ENCODE data around the gene CIZ1.
"Not testable (repeated sequence)": the region's sequence is repeated elsewhere in the genome, so short reads cannot be mapped to it uniquely, and the experiment has no call there.

Gene CIZ1, protein sequence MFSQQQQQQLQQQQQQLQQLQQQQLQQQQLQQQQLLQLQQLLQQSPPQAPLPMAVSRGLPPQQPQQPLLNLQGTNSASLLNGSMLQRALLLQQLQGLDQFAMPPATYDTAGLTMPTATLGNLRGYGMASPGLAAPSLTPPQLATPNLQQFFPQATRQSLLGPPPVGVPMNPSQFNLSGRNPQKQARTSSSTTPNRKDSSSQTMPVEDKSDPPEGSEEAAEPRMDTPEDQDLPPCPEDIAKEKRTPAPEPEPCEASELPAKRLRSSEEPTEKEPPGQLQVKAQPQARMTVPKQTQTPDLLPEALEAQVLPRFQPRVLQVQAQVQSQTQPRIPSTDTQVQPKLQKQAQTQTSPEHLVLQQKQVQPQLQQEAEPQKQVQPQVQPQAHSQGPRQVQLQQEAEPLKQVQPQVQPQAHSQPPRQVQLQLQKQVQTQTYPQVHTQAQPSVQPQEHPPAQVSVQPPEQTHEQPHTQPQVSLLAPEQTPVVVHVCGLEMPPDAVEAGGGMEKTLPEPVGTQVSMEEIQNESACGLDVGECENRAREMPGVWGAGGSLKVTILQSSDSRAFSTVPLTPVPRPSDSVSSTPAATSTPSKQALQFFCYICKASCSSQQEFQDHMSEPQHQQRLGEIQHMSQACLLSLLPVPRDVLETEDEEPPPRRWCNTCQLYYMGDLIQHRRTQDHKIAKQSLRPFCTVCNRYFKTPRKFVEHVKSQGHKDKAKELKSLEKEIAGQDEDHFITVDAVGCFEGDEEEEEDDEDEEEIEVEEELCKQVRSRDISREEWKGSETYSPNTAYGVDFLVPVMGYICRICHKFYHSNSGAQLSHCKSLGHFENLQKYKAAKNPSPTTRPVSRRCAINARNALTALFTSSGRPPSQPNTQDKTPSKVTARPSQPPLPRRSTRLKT

DNA sequence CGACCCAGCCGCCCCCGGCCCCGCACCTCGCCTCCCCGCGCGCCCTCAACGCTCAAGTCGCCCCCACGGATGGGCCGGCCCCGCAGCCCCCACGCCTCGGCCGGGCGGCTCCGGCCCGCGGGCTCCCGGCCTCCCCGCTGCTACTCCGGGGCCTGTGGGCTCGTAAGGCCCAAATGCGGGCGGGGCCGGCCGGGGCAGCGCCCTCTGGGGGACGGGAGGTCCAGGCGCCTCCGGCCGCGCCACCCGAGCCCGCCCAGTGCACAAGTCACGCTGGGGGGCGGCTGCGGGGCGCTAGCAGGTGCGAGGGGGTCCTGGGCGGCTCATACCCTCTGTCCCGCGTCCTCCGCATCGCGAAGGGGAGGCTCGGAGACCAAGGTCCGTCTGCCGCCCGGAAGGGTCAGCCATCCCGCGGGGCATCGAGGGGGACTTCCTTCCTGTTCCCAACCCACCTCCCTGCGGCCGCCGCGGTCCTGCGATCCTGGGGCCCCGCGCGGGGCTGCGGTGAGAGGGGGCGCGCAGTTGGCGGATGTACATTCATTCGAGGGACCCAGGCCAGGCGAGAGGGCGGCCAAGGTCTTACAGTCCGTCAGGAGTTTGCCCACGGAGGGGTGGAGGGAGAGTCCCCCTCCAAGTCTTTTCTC lies at the start of gene CIZ1:
CIZ1 (minus strand) TSS at position 167 of the 641 bp plus-strand sequence. CDS start 715 bp downstream, outside the sequence.
- DNase-seq (ENCODE audit: extremely low read depth, low read depth), result no peak
- H3K4me3 ChIP-seq (replicated peaks; ENCODE audit: low read depth, low read length), result peak within 1 kb of the TSS; percentile 64
- TF ChIP-seq, protein P1, sequence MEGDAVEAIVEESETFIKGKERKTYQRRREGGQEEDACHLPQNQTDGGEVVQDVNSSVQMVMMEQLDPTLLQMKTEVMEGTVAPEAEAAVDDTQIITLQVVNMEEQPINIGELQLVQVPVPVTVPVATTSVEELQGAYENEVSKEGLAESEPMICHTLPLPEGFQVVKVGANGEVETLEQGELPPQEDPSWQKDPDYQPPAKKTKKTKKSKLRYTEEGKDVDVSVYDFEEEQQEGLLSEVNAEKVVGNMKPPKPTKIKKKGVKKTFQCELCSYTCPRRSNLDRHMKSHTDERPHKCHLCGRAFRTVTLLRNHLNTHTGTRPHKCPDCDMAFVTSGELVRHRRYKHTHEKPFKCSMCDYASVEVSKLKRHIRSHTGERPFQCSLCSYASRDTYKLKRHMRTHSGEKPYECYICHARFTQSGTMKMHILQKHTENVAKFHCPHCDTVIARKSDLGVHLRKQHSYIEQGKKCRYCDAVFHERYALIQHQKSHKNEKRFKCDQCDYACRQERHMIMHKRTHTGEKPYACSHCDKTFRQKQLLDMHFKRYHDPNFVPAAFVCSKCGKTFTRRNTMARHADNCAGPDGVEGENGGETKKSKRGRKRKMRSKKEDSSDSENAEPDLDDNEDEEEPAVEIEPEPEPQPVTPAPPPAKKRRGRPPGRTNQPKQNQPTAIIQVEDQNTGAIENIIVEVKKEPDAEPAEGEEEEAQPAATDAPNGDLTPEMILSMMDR (IDR thresholded peaks at IDR 0.05; ENCODE audit: low read depth, low read length, missing control alignments), result peak; percentile 71

DNA sequence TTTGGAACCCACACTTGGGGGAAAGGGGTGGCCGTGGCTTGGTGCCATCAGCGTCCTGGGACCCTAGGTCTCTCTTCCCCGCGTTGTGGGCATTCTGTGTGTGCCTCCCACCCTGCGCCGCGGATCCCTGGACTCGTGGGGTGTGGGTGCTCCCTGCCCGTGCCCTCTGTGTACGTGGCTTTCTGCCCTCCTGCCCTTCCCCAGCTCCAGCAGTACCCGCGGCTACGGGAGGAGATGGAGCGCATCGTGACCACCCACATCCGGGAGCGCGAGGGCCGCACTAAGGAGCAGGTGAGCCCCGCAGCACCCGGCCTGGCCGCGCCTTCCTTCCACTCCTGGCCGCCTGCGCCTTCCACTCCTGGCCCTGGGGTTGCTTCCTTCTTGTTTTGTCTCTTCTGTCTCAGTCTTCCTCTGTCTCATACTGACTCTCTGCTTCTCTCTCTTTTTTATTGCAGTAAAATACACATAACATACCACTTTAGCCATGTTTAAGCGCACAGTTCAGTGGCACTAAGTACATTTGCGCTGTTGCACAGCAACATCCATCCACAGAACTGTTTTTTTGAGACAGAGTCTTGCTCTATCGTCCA lies 42.5 kb upstream of the CIZ1 start:
- no peak for DNase-seq (ENCODE audit: extremely low read depth, low read depth)
- no peak overlapping the region for H3K4me3 ChIP-seq (replicated peaks; ENCODE audit: low read depth, low read length)

DNA sequence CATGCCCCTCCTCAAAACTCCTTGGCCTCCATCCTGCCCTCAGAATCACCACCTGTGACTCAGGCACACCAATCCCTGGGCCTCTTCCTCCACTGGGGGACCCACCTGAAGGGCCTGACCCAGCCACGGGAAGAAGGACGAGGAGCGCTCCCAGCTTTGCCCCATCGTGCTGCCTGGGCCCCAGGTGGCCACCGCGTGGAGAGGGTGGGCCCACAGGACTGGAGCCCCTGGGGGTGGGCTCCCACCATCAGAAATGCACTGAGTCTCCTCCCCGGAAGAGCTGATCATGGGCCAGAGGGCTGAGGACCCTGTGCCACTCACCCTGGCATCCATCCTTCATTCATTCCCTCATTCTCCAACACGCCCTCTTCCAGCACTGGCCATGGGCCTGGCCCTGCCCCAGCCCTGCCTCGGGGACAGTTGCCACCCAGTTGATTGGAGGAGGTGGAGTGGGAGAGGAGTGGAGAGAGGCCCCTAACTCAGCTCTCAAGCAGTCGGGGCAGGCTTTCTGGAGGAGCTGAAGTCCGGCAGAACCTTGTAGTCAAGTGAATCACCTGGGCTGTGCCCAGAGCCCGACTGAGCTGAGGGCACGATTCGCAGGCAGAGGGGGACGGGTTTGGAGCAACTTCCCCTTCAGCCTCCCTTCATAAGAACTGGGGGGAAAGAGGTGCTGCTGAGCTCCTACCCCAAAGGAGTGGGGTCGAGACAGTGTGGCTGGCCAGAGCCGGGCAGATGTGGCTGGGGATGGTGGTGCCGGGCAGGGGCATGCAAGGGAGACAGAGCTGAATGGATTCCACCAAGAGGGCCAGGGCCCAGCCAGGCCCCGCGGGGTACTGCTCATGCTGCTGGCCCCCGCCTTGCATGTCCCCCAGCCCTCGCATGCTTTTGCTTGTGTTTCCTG lies 41.4 kb upstream of the CIZ1 start:
- no peak for DNase-seq (ENCODE audit: extremely low read depth, low read depth)
- H3K4me3 ChIP-seq (replicated peaks; ENCODE audit: low read depth, low read length), result no peak overlapping the region
- TF ChIP-seq, protein P1 (IDR thresholded peaks at IDR 0.05; ENCODE audit: low read depth, low read length, missing control alignments), result no peak

More for the DNA sequence above, 42.5 kb upstream of the CIZ1 start:
- TF ChIP-seq, protein P1 (IDR thresholded peaks at IDR 0.05; ENCODE audit: low read depth, low read length, missing control alignments), result no peak

DNA sequence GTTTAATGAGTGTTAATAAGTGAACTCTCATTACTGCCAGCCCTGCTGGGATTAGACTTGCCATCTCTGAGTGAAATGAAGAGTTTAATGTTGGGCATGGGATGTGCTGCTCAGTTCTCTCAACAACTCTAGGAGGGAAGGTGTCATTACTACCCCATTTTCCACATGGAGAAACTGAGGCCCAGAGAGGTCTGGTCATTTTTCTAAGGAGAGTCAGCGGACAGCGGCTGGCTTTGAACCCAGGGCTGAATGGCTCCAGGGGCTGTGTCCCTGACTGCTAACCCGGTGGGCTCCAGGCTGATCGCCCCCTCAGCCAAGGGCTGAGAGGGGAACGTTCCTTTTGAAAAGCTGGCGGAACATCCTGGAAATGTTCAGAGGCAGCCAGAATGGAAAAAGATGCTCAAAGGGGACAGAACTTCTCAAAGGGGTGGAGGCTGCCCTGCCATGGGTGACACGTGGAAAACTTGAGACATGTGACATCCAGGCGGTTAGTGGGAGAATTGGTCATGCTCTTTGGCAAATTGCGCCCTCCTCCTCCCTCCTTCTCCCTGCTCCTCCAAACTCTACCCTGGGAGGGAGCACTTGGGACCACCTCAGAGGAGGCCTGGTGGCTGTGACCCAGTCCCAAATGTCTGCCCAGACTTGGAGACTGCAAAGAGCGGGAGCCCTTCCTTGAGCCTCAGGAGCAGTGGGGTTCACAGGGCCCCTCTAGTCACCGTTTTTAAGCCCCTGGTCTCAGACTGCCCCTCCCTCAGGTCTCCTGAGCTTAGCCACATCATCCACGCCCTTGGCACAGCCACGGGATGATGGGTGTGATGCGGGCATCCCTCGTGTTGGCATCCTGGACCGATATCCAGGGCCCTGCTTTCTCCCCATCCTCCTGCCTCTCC lies 40.5 kb upstream of the CIZ1 start:
- DNase-seq (ENCODE audit: extremely low read depth, low read depth), result no peak
- TF ChIP-seq, protein P1 (IDR thresholded peaks at IDR 0.05; ENCODE audit: low read depth, low read length, missing control alignments), result no peak

DNA sequence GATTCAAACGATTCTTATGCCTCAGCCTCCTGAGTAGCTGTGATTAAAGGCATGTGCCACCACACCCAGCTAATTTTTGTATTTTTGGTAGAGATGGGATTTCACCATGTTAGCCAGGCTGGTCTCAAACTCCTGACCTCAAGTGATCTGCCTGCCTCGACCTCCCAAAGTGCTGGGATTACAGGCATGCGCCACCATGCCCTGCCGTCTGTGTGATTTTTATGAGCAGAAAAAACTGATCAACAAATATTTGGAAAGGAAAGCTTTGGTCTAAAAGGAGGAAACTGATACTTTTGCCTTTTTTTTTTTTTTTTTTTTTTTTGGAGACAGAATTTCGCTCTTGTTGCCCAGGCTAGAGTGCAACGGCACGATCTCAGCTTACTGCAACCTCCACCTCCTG lies 39.5 kb upstream of the CIZ1 start:
- H3K4me3 ChIP-seq (replicated peaks; ENCODE audit: low read depth, low read length); DNase-seq (ENCODE audit: extremely low read depth, low read depth): not testable (repeated sequence)

More for the DNA sequence above, 40.5 kb upstream of the CIZ1 start:
- H3K4me3 ChIP-seq (replicated peaks; ENCODE audit: low read depth, low read length), result no peak overlapping the region

DNA sequence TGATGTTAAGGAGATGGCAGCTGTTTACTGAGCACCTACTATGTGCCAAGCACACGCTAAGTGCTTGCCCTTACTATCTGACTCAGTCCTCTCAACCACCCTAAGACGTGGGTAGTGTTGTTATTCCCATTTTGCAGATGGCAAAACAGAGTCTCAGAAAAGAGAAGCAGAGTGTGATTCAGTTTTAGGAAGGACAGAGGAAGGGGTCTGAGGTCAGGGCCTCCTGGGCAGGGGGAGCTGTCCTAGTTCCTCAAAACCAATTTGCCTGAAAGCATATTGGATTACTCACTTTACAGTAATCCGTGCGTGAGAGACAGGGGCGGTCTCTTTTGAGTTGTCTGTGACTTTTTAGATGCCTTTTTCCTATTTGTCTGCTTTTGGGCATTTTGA lies 35.0 kb upstream of the CIZ1 start:
- TF ChIP-seq, protein P1 (IDR thresholded peaks at IDR 0.05; ENCODE audit: low read depth, low read length, missing control alignments), result no peak
- DNase-seq (ENCODE audit: extremely low read depth, low read depth), result no peak
- H3K4me3 ChIP-seq (replicated peaks; ENCODE audit: low read depth, low read length), result no peak overlapping the region
